HG02852 (cell line): ENCODE results near the gene HDAC4.
"Not testable (repeated sequence)": the region's sequence is repeated elsewhere in the genome, so short reads cannot be mapped to it uniquely, and the experiment has no call there.

Experiments
- ATAC-seq: cut with Tn5 transposase; IDR thresholded peaks from one replicate; pipeline ENCODE4 v1.9.1; 2021; ENCODE audit warnings: mild to moderate bottlenecking, moderate library complexity; ENCODE audit not compliant: unreplicated experiment

Gene HDAC4

DNA sequence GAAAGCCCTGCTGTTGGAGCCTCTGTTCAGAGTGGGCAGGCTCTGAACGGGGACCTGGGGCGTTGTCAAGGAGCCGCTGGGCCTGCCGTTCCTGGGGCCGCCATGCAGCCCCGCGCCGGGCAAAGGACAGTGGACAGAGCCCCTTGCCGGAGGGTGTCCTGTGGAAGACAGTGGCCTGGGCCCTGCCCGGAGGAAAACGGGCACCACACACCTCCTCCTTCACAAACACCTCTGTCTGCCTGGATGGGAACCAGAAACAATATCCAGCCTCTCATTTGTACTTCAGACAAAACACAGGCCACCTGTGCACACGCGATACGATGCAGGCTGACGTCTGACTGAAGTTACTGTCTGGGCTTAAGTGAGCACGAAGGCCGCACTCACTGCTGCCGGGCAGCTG lies 319.2 kb downstream of the HDAC4 start:
- no peak for ATAC-seq

DNA sequence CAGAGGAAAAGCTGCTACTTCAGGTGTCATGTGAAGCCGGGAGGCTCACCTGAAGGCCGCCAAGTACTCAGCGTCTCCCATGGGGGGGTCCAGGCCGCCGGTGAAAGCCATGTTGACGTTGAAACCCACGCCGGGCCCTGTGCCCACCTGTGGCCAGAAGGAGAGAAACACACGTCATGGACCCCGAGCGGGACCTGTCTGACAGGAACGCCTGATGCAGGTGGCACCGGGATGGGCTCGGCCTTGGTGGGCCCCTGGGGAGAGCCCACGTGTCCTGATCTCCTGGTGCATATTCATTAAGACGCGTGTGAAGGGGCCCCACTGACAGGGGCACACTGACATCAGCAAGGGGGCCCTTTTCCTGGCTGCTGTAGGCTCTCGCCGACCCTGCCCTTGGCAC lies 319.8 kb downstream of the HDAC4 start:
- no peak for ATAC-seq

DNA sequence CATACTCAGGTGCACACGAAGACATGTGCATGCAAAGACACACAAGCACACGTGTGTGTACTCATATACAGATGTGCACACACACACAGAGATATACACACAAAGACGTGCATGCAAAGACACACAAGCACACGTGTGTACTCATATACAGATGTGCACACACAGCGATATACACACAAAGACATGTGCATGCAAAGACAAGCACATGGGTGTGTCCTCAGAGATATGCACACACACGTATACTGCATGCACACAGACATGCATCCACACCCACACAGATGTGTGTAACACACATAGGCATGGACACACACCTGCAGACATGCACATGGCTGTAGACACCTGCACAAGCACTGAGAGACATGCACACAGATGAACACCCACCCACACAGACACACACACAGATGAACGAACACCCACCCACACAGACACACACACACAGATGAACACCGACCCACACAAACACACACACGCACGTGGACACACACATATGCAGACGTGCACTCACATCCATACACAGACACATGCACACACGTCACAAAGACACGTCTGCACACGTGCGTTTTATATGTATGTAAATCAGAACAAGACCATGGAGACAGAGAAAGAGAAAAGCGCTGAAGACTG lies 321.0 kb downstream of the HDAC4 start:
- ATAC-seq, result no peak

DNA sequence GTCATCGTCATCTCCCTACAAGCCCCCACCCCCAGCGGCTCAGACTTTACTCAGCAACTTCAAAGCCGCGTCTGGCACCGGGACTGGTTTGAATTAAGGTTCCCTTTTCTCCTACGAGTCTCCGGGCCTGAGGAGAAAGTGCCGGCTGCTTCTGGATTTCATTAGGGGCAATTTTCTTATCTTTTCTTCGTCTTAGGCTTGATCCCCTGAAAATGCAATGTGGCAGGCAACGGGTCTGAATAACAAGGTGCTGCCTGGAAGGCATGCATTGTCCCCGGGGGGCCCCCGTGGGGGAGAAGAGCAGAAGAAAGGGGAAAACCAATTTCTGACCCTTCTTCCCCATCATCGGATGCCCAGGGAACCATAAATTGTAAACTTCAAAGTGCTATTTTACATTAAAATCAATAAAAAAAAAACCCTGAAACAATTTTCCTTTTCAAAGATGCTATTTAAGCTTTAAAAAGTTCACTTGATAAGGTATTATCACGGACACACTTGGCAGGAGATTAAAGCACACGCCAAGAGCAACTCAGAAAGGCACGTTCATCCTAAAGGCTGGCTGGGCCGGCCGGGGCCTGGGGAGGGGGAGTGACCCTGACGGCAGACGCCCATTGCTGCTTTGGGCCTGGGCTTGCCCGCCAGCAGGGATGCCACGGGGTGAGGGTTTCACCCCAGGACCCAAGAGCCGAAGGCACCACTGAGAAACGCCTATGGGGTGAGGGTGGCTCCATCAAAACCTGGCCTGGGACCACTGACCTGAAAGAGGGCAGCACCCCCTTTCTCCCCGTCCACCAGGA lies 322.5 kb downstream of the HDAC4 start:
- ATAC-seq, result no peak

DNA sequence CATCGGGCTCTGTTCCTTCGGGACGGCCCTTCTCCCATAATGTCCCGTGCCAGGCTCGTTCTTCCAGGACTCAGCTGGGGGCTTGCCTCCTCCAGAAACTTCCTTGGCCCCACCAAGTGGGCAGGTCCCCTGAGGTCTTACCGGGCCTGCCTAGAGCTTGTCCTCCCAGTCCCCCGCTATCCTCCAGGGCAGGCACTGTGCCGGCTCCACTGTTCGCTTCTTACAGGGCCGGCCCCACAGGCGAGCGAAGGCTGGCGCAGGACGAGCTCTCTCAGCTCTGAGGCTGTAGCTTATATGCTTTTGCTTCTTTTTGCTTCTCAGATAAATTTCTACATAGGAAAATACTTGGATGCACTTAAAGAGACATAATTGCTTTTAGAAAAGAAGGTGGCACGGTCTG lies 323.6 kb downstream of the HDAC4 start:
- no peak for ATAC-seq

DNA sequence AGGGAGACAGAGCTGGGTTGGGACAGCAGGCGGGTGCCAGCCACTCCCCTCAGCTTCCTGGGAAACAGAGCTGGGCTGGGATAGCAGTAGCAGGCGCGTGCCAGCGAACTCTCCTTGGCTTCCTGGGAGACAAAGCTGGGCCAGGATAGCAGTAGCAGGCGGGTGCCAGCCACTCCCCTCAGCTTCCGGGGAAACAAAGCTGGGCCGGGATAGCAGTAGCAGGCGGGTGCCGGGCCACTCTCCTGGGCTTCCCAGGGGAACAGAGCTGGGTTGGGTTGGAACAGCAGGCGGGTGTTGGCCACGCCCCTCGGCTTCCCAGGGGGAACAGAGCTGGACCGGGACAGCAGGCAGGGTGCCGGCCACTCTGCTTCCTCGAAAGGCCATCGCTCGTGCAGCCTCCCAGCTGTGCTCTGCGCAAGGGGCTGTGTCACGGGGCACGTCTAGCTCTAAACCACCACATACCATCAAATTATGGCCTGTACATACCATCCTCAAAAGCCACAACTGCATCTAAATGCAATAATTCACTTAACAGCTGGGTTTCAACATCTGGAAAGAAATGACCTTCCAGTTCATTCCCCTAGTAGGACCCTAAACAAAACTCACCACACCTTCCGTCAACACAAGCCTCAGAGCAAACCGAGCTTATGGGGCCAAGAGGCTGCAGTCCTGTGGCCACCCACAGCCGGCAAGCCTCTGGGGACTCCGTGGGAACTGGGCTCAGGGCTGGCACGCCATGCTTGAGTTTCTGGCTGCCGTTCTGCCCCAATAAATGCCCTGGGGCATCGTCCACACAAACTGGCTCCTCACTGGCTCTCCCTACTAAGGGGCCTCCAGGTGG lies 324.7 kb downstream of the HDAC4 start:
- no peak for ATAC-seq

DNA sequence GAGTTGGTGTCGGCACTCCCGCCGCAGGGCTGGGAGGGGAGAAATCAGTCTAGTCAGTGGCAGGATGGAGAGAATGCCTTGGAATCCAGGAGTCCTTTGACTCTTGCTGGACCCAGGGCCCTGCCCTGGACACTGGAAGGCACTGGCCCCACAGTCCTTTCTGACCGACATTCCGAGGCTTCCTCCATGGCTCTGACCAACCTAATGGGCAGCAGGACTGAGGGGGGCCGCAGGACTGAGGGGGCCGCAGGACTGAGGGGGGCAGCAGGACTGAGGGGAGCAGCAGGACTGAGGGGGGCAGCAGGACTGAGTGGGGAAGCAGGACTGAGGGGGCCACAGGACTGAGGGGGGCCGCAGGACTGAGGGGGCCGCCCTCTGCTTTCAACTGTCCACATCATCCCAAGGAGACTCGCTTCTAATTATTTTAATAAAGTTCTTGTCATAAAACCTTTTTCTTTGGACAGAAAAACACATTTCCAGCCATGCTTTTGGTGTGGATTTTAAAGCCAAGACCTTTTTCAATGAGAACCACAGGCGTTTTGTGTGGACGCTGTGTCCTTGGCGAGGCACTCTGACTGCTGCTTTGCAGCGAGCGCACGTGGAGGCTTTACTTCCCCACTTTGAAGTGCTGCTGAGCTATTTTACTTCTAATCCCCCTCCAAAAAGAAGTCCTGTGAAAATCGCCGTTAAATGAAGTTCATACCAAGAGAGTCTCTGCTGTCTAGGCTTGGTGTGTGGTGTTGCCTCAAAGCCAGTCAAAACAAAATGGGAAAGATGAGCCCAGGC lies 326.9 kb downstream of the HDAC4 start:
- no peak for ATAC-seq

DNA sequence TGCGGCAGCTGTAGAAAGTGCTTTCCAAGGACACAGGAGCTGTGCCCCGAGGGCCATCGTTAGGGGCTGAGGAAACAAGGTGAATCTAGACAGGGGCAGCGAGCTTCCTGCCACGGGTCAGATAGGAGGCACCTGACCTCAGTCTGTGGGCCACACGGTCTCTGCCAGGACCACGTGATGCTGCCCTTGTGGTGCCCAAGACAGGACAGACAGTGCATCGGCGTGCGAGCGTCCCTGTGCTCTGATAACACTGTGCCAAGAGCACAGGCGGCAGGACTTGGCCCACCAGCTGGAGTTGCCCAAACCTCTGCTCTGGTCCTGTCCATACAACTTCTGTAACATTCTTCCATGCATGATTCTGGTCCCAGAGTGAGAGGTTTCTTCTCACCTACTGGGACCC lies 327.6 kb downstream of the HDAC4 start:
- no peak for ATAC-seq

DNA sequence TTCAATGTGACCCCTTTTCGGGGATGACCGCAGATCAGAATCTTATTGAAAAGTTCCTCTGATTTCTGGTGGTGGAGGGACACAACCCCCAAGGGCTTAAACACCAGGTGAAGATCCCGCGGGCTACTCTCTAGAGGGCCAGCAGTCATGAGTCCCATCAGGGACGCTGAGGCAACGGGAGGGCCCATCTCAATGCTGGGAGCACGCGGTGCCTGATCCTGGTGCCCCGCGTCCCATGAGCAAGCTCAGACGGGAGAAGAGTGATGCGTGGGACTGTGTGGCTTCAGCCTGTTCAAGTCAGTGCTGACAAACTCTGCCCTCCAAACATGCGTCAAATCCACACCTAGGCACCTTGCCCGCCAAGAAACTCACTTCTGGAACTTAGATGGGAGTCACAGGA lies 328.0 kb downstream of the HDAC4 start:
- no peak for ATAC-seq

DNA sequence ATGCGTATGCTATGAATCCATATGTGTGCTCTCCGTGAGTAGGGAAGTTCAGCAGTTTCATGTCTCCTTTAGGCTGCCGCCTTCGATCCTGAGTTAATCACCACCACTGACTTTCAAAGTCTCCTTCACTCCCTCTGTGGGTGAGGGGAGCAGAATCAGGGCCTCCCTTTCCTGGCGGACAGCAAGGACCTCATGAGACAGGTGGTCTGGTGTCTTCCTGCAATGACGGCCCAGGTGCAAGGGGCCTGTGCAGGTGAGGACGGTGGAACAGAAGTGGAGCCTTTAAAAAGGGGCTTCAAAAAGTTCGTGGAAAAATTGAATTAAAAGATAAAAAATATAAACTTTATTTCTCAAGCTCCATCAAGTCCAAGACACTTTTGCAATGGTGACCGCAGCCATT lies 330.4 kb downstream of the HDAC4 start:
- ATAC-seq, result no peak

DNA sequence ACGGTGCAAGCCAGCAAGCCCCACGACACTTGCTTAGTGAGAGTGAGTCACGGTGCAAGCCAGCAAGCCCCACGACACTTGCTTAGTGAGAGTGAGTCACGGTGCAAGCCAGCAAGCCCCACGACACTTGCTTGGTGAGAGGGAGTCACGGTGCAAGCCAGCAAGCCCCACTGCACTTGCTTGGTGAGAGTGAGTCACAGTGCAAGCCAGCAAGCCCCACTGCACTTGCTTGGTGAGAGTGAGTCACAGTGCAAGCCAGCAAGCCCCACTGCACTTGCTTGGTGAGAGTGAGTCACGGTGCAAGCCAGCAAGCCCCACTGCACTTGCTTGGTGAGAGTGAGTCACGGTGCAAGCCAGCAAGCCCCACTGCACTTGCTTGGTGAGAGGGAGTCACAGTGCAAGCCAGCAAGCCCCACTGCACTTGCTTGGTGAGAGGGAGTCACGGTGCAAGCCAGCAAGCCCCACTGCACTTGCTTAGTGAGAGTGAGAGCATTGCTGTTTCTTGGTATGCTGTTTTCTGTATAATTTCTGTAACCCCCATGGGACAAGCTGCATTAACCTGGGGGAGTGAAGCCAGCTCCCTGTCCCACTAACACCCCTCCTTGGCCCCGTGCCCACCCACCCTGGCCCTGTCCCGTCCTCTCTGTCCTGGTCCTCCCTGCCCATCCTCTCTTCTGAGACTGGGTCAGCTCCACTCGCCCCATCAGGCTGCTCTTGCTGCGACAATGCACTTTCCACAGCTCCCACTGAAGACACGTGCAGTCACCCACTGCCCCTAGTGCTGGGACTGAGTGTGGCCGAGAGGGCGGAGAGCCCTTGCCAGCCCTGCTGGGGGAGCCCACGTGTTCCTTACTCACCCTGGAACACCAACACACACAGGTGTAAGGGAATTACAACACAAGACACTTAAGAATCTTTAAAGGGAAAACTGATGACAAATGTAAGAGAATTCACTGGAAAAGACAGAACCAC lies 331.2 kb downstream of the HDAC4 start:
- ATAC-seq, result not testable (repeated sequence)

DNA sequence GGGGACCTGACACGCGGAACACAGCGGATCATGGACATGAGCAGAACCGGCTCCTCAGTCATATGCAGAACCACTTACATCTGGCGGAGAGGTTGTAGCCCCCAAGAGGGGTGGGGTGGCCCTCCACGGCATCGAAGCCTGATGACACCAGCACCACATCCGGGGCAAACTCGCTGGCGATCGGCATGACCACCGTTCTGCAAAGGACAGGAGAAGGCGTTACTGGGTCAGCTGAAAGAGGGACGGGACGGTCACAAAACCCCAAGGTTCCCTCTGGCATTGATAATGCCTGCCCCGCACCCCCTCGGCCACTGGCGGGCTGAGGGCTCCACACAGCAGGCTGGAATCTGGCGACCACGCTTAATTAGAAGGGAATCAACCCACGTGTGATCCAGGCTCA lies 332.4 kb downstream of the HDAC4 start:
- no peak for ATAC-seq

DNA sequence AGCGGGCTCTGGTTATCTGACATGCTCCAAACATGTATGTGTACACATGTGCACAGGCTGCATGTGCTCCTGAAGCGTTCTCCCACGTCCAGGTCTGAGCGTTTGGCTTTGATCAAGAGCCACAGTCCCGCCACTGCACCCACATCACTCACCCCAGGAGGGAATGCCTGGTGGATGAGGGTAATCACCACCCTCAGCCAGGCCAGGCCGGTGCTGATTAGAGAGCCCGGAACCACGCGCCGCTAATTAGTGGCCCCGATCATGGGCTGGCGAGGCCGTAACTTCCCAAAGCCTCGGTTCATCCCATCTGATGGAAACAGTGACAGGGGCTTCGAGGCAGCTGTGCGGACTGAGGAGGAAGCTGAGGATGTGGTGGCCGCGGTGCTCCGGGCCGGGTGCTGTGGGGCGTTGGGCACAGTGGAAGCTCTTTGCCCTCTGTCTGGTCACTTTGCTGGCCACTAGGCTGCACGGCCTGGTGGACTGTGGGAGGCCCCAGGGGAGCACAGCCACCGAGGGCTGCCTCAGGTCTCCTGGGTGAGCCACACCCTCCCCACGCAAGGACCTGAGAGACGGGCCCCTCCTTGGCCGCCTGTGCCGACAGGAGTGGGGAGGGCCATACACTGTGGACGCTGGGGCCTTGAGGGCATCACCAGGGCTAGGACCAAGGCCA lies 333.5 kb downstream of the HDAC4 start:
- no peak for ATAC-seq

DNA sequence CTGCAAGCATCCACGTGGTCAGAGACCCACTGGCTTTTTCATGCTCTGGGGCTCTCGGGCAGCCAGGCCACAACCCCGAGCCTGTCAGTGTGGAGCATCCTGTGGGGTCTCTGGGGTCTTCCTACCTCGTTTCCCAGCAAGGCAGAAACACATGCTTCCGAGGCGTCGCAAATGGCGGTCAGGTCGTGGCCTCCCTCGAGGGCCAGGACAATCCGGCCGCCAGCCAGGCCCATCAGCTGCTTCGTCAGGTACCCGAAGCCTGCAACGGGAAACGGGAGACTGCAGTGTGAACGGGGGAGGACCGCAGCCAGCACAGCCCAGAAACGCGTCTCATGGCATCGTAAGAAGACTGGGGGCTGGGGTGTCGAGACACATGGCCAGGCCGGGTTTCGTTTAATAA lies 334.2 kb downstream of the HDAC4 start:
- no peak for ATAC-seq

DNA sequence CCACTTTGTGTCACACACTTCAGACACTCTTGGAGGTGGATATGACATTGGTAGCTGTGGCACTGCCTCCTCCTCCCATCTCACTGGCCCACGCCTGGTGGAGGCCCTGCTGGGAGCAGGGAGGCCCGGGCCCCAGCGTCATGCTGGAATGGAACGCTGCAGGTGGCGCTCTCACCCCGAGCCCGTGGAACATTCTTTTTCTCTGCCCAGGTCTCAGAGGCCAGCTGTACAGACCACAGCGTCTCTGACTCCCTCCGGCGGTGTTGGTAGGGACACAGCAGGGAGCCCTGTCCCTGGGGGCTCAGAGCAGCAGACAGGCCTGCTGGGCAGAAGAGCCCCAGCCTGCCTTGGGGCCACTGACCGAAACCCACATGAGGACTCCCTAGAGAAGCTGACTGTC lies 334.9 kb downstream of the HDAC4 start:
- no peak for ATAC-seq

DNA sequence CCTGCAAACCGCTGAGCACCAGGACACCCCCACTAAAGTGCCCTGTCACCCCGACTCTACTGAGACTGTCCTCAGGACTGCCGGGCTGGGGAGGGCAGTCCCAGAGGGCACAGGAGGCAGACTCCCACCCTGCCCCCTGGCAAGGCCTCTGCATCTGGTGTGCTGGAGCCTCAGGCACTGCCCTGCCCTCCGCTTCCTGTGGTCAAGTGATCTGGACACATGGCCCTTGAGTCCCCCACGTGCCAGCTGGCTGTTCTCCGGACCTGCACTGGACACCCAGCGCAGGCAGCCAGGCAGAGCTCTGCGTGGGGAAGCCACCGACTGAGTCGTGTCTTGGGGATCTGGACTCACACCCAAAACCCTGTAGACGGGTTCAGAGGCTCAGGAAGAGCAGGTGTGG lies 335.3 kb downstream of the HDAC4 start:
- no peak for ATAC-seq

DNA sequence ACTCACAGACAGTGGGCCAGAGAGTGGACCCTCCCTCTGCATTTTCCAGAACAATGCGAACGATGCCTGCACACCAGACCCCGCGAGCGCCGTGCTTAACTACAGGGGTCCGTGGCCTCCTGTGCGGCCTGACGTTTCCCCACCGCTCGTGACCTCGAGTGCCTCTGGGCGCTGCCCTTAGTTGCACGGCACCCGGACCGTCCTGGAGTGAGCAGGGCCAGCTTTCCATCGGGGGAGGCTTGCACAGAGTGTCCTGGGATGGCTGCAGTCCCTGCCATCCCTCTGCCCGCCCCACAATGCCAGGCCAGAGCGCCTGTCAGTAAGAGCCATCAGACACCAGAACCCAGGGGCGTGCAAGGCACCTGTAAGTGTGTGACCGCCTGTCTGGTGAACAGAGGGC lies 335.9 kb downstream of the HDAC4 start:
- no peak for ATAC-seq

DNA sequence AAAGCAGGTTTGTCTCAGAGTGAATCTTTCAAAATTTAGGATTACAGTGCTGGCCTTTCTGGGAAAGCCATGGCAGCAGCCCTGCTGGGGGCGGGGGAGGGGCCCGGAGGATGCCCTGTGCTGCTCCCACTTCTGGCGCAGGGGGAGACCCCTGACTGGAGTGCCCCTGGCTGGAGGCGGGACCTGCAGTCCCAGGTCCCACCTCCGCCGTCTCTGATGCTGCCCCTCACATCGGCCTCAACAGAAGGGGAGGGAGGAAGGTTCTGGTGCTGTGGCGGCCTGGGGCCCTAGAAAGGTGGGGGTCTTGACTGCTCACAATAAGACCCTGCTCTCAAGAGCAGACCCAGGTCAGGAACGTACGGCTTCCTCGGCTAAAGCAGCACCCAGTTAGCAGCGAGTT lies 336.6 kb downstream of the HDAC4 start:
- no peak for ATAC-seq

DNA sequence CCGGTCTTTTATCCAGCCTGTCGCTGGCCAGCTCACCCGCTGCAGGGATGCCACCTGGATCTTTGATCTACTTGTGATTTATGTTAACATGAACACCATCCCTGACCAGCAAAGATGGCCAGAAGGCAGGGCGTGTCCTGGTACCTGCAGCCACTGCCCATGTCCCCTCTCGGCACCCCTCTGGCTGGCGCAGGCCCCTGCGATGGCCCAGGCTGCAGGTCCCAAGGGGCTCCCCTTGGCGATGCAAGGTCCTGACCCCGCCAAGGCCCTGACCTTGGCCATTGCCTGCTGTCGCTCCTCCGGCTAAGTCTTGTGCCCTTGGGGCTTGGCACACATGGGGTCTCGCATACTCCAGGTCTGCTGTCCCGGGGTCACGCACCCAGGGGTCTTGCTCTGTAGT lies 338.1 kb downstream of the HDAC4 start:
- no peak for ATAC-seq
